Pericardium fibroblast (primary cell): ENCODE measurements around the gene RDH12. TPM values are rescaled to one million over a fixed set of nuclear protein-coding genes. Genes with fewer than 3 reads are reported as not detected.

Source experiments
- total RNA-seq: library from RNA; depleted of rRNA; stranded (reverse); fragments of >200 nt; gene quantifications from 2 replicates; pipeline ENCODE4 v1.2.3, GENCODE V29; 2015

RDH12 gene
- not detected in 2 replicates for total RNA-seq

DNA sequence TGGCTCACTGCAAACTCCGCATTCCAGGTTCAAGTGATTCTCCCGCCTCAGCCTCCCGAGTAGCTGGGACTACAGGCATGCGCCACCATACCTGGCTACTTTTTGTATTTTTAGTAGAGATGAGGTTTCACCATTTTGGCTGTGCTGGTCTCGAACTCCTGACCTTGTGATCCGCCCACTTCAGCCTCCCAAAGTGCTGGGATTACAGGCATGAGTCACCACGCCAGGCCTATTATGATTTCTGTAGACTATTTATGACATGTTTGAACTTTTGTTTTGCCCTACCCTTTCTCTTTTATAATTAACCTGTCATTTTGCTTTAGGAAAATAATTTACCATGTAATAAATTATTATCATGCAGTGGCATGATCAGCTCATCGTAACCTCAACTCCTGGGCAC lies at the start of gene RDH12:
Gene RDH12 (plus strand): TSS at position 395 of the 400 bp plus-strand sequence. CDS start 20,757 bp downstream, outside the sequence.

DNA sequence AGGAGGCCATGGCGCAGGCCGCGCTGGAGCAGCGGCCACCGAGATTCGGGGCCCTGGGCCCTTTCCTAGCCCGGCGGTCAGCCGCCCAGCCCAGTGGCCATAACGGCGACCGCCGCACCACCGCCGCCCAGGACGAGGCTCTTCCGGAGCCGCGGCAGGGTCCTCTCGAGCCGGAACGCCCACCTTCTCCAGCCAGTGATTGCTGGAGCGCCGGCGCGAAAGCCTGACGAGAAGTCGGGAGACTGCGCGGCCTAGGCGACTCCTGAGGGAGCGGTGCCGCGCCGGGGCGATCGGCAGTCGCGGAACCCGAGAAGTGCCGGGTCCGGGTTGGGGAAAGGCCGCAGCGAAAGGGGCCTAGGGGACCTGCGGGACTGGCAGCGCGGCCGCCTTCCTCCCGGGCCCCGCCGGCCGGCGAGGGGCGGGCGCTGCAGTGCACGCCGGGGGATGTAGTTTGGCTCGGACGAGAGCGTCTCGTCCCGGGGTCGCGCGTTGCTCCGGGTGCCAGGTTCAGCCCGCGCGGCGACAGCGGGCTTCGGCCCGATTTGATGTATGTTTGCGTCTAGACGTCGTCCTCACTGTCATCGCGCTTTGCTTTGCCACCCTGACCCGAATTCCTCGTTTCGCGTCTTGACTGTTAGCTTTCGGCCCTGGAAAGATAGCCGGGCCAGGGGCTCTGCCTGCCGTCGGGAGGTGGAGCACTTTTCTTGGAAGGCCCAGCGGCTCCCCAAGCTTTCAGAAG lies 27.0 kb upstream of the RDH12 start, which contains the start of gene VTI1B:
Gene VTI1B (minus strand): TSS at position 153 of the 739 bp plus-strand sequence. CDS start 143 bp downstream, at position 10.

DNA sequence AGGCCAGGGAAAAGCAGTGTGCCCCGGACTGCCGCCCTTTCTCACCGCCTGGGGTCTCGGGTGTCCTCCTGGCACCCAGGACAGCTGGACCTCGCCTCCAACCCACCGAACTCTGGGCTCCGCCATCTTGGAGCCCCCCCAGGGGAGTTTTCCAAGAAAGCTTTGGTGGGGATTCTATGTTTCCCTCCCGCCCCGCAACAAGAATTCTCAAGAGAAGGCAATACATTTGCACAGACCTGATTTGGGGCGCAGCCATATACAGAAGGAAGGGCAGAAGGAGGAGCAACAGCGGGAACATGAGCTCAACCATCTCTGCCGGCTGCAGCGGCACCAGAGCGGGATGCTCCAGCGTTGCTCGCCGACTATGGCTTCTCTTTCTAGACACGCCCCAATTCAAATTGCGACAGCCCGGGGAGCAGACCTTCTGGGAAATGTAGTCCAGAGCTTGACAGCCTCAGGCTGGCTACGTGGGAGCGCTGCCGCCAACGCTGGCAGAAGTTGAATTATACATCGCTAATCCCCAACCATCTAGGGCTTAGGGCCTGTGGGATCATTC lies 6.2 kb upstream of the RDH12 start, which contains the start of gene RDH11:
Gene RDH11 (minus strand): TSS at position 371 of the 556 bp plus-strand sequence. CDS start 61 bp downstream, at position 310.

Other genes with a start within 250 kb of the RDH12 start
- 0.12 and 1.8 TPM in 2 replicates for gene TMEM229B, start 213.2 kb upstream of the RDH12 start, total RNA-seq
- gene PLEKHH1, start 168.6 kb upstream of the RDH12 start, total RNA-seq, result under 0.01 and 0.58 TPM in 2 replicates
- 11.9 and 12.2 TPM in 2 replicates for gene PIGH, start 101.6 kb upstream of the RDH12 start, total RNA-seq
- gene ARG2, start 82.0 kb upstream of the RDH12 start, total RNA-seq, result 1.6 and 9.8 TPM in 2 replicates
- gene VTI1B, start 27.3 kb upstream of the RDH12 start, total RNA-seq, result 59.2 and 65.3 TPM in 2 replicates
- 52.7 and 67.7 TPM in 2 replicates for gene RDH11, start 6.1 kb upstream of the RDH12 start, total RNA-seq
- 9.9 and 10.0 TPM in 2 replicates for gene ZFYVE26, start 114.7 kb downstream of the RDH12 start, total RNA-seq
- gene RAD51B, start 117.9 kb downstream of the RDH12 start, total RNA-seq, result 2.9 and 5.6 TPM in 2 replicates